Peyer's patch (tissue), 4 donors: Measurements from ENCODE around the gene IL17C. TPM values are rescaled to one million over a fixed set of nuclear protein-coding genes. Genes with fewer than 3 reads are reported as not detected.
A peak's percentile ranks its signal among the peaks of the same experiment; 100 is the strongest.

Experiments used
- DNase-seq, 3 donors: peaks; one replicate each; pipeline ENCODE4 v3.0.0-alpha.2; 2017 to 2019
- H3K27ac ChIP-seq, 4 donors: fragments of 200-600 bp; sonication (generic); one replicate each; pipeline ENCODE4 v1.5.1; 2016 to 2019
- H3K27me3 ChIP-seq, 2 donors: fragments of 200-600 bp; sonication (generic); one replicate each; pipeline ENCODE4 v1.5.1; 2019
- H3K36me3 ChIP-seq, 3 donors: fragments of 200-600 bp; sonication (generic); one replicate each; pipeline ENCODE4 v1.5.1; 2016 to 2019
- H3K4me1 ChIP-seq, 4 donors: fragments of 200-600 bp; sonication (generic); one replicate each; pipeline ENCODE4 v1.5.1; 2016 to 2019
- H3K4me3 ChIP-seq, 4 donors: fragments of 200-600 bp; sonication (generic); 1 replicate in 3 of 4; 2 replicates in 1 of 4; pipeline ENCODE4 v1.5.1; 2016 to 2019; ENCODE audit warnings: mild to moderate bottlenecking in 1 of 4
- H3K9me3 ChIP-seq, 4 donors: fragments of 200-600 bp; sonication (generic); one replicate each; pipeline ENCODE4 v1.5.1; 2016 to 2019; ENCODE audit warnings: mild to moderate bottlenecking in 1 of 4
- CTCF ChIP-seq, 6 experiments: fragments of 450-650 bp in 4 of 6; fragments of 200-600 bp in 2 of 6; sonication (generic) in 1 of 6; IDR thresholded peaks; one replicate each; pipeline ENCODE4 v1.5.1; 2017 to 2019; ENCODE audit warnings: antibody characterized with exemption in 6 of 6, mild to moderate bottlenecking in 3 of 6, moderate library complexity in 1 of 6
- POLR2A ChIP-seq, 2 donors: fragments of 450-650 bp; IDR thresholded peaks; one replicate each; pipeline ENCODE4 v1.5.1; 2017; ENCODE audit warnings: antibody characterized with exemption in 2 of 2, mild to moderate bottlenecking in 2 of 2, moderate library complexity in 2 of 2
- total RNA-seq, 4 donors: library from RNA; depleted of rRNA; stranded (reverse); fragments of >200 nt; gene quantifications; one replicate each; pipeline ENCODE4 v1.1.0, GENCODE V29; 2016

Gene IL17C
- total RNA-seq, 4 donors from 2014 or later, result not detected

GRCh38 chr16:88619859-88620815 is 18.2 kb upstream of the IL17C start:
- Histone ChIP-seq H3K27ac (peak overlapping the region; percentile 50 to 79 (median 70)), H3K4me3 (no peak overlapping the region), H3K27me3 (no peaks in the 10 kb centered on the region), H3K4me1 (peaks cover 0 to 42% (median 5%) of the 10 kb centered on the region in 4 donors), H3K36me3 (peaks cover 0 to 37% (median 0%) of the 10 kb centered on the region in 3 donors), H3K9me3 (no peaks in the 10 kb centered on the region)
- peak in 2 of 3 donors; percentile 53 to 85 for DNase-seq
- TF ChIP-seq POLR2A (IDR thresholded peaks at IDR 0.05) (peak in 1 of 2 donors; percentile 14), CTCF (IDR thresholded peaks at IDR 0.05) (no peak)

GRCh38 chr16:88622125-88622524 is 16.2 kb upstream of the IL17C start:
- Histone ChIP-seq H3K4me3 (no peak overlapping the region), H3K27me3 (no peaks in the 10 kb centered on the region), H3K9me3 (no peaks in the 10 kb centered on the region), H3K36me3 (peaks cover 0 to 56% (median 0%) of the 10 kb centered on the region in 3 donors), H3K4me1 (peaks cover 0 to 27% (median 2%) of the 10 kb centered on the region in 4 donors), H3K27ac (peak overlapping the region in 1 of 4 donors; percentile 21)
- TF ChIP-seq CTCF (IDR thresholded peaks at IDR 0.05), result no peak
- no peak for TF ChIP-seq POLR2A (IDR thresholded peaks at IDR 0.05)
- no peak for DNase-seq

- Histone ChIP-seq H3K27me3 (no peaks in the 10 kb centered on the region), H3K36me3 (peaks cover 0 to 63% (median 0%) of the 10 kb centered on the region in 3 donors), H3K9me3 (no peaks in the 10 kb centered on the region), H3K4me3 (no peak overlapping the region), H3K27ac (no peak overlapping the region), H3K4me1 (peaks cover 0 to 19% (median under 1%) of the 10 kb centered on the region in 4 donors)
- TF ChIP-seq POLR2A (IDR thresholded peaks at IDR 0.05) (no peak), CTCF (IDR thresholded peaks at IDR 0.05) (no peak)
- DNase-seq, result no peak
These were observed 15.5 kb upstream of the IL17C start for GRCh38 chr16:88622866-88623265.

DNA sequence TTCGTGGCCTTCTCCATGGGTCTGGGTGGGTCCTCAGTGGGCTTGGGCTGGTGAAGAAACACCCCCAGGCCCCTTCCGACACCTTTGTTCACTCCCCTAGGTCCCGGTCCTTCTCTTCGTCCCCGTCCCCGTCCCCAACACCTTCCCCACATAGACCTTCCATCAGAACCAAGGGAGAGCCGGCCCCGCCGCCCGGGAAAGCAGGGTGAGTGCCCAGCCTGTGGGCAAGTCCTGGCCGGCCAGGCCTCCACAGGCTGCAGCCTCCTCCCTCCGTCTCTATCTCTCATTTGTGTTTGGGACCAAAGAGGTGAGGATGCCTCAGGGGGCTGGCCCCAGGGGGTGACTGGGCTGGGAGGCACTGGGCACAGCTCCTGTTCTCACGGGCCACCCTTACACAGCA is 14.5 kb upstream of the IL17C start:
- H3K27ac ChIP-seq, result no peak overlapping the region
- peaks cover 0 to 73% (median 0%) of the 10 kb centered on the region in 3 donors for H3K36me3 ChIP-seq
- TF ChIP-seq CTCF (IDR thresholded peaks at IDR 0.05) (no peak), POLR2A (IDR thresholded peaks at IDR 0.05) (no peak)

DNA sequence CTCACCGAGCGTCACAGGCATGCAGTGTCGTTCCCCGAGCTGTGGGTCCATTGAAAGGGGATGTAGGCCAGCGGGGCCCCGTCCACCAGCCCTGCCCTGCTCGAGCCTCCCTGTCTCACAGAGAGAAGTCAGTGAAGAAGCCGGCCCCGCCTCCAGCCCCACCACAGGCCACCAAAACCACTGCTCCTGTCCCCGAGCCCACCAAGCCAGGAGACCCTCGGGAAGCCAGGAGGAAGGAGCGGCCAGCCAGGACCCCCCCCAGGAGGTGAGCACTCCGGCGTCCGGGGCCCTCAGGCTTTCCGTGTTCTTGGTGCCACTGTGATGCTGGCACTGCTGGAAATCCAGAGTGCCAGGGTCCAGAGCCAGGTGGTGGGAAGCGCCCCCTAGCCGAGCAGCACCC is 13.9 kb upstream of the IL17C start:
- no peaks in the 10 kb centered on the region for H3K27me3 ChIP-seq
- peaks cover 0 to 80% (median 0%) of the 10 kb centered on the region in 3 donors for H3K36me3 ChIP-seq

More for the DNA sequence above, 14.5 kb upstream of the IL17C start:
- H3K4me1 ChIP-seq, result peaks cover 0 to 10% (median 0%) of the 10 kb centered on the region in 4 donors
- H3K9me3 ChIP-seq, result no peaks in the 10 kb centered on the region
- no peak overlapping the region for H3K4me3 ChIP-seq
- H3K27me3 ChIP-seq, result no peaks in the 10 kb centered on the region
- DNase-seq, result no peak

More for the DNA sequence above, 13.9 kb upstream of the IL17C start:
- no peak for DNase-seq
- no peak for TF ChIP-seq CTCF (IDR thresholded peaks at IDR 0.05)
- Histone ChIP-seq H3K9me3 (no peaks in the 10 kb centered on the region), H3K4me1 (peaks cover 0 to 6% (median 0%) of the 10 kb centered on the region in 4 donors), H3K4me3 (no peak overlapping the region), H3K27ac (no peak overlapping the region)
